Activated CD8-positive, alpha-beta memory T cell treated with anti-CD3 and anti-CD28 coated beads, Interleukin-2, amount 50 U/mL, for 48 hours (primary cell): ENCODE measurements around the gene ARNT2.

Experiments used
- DNase-seq: peaks from one replicate; pipeline ENCODE4 v3.0.0-alpha.2; 2020

Gene ARNT2

DNA sequence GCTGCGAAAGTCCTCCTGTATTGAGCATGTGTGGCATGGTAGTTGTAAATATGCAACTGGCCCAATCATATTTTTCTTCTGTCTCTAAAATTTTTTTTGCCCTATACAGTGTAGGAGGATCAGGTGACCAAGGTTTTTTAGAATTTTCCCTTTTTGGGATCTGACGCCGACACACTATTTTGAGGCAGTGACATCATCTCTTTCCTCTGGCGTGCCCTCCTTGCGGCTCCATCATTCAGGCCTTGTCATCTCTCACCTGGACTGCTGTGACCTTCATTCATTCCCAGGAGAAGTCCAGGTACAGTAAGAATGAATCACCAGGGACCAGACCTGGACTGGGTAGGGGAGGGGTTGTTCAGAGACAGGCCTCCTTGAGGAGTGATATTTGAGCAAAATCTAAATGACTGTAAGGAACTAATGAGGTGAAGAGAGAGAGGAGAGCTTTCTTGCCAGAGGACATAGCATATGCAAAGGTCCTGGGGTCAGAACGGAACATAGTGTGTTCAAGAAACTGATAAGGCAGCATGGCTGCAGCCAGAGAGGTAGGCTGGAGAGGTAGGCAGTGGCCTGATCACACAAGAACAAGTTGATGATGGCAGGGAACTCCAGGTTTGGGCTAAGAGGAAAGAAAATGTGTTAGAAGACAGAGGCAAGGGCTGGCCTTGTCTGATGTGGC, 38.7 kb downstream of the ARNT2 start:
- DNase-seq: no peak

DNA sequence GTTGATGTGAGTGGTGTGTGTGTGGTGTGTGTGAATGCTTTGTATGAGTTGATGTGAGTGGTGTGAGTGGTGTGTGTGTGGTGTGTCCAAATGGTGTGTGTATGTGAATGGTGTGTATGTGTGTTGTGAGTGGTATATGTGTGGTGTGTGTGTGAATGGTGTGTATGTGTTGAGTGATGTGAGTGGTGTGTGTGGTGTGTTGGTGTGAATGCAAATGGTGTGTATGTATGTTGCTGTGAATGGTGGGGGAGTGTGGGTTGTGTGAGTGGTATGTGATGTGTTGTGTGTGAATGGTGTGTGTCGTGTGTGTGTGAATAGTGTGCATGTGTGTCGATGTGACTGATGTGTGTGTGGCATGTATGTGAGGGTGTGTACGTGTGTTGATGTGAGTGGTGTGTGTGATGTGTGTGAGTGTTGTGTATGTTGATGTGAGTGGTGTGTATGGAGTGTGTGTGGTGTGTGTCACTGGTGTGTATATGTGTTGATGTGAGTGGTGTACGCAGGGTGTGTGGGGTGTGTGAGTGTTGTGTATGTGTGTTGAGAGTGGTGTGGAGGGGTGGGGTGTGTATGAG, 40.6 kb downstream of the ARNT2 start:
- DNase-seq: no peak

DNA sequence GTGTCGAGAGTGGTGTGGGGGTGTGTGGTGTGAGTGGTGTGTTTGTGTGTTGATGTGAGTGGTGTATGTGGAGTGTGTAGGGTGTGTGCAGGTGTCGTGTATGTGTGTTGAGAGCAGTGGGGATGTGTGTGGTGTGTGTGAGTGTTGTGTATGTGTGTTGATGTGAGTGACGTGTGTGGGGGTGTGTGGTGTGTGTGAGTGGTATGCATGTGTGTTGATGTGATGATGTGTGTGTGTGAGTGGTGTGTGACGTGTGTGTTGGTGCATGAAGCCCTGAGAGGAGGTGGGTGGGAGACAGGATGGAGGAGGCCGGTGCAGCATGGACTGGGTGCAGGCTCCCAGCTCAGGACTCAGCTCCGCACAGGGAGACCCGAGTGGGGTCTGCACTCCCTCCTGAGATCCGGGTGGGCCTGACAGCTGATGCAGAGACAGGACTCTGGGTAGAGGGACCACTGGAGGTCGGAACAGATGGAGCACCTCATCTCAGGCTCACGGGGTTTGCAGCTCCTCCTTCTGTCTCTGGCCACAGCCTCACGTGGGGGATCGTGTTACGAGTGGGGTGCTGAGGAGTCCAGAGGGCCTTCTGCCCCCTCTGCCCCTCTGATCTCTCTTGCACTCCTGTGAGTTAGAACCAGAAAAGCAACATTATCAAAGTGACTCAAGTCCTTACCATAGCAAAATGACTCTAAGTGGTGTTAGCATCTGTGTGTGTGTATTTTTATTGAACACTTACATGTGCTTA, 41.3 kb downstream of the ARNT2 start:
- no peak for DNase-seq

DNA sequence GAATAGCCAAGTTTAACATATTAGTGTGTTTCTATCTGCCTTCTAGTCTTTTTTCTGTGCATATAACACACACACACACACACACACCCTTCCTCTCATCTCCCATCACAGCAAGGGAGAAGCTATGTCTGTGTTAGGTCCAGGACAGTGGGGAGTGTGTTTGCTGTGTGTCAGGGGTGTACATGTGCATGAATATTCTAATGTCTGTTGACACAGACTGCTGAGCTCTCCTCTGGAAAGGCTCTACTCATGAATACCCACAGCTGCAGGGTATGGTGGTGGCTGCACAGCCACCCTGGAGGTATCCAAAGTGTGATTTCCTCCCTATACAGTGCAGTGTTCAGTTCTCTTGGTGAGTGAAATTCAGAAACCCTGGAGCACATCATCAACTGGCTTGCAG, 42.9 kb downstream of the ARNT2 start:
- DNase-seq: no peak

DNA sequence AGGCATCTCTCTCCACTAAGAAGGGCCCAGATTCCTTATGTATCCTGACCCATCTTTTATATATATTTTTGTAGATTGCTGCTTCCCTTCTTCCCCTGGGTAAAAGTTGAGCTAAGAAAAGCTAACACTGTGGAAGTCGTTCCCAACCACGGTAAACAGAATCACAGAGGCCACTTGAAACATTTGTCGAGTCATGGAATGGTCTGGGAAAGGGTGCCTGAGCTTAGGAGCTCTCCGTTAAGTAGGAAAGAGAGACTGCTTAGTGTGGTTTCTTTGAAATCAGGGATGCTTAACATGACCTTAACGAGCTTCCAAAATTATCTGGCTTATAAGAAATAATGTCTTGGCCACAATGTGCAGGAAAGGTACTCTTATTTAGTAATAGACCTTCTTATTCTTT, 45.6 kb downstream of the ARNT2 start:
- no peak for DNase-seq

DNA sequence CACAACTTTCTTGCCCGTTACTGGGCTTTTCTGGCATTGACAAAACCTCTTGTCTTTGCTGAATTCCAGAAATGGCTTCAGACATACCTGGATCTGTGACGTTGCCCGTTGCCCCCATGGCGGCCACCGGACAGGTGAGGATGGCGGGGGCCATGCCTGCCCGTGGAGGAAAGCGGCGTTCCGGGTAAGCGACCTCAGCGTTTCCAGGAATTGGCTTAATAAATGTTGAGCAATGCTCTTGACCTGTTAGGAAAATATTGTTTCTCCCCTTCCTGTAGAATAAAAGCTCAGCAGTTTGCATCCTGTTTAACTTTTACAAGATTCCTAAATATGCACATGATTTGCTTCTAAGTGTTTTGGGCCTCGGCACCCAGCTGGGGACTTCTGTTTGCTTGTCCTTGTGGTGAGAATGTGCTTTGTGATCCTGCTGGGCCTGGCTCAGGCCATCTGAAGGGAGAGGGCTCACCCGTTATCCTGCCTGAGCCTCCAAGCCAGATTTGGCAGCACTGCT, 46.7 kb downstream of the ARNT2 start:
- DNase-seq: no peak

DNA sequence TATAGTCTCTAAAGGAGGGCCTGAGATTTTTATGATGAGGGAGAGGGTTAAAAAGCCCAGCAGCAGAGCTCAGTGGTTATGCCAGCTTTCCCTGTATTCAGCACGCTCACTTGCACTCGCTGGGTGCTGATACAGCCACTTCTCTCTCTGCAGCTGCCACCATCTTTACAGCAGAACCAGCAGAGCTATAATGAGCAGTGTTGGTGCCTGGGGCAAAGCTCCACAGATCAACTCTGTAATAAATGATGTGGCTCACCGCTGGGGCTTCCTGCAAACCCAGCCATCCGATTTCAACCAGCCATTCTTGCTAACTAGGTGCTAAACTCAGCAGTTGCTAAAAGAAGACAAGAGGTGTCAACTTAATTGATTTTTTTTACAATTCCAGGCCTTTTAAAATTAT, 48.0 kb downstream of the ARNT2 start:
- DNase-seq: no peak

DNA sequence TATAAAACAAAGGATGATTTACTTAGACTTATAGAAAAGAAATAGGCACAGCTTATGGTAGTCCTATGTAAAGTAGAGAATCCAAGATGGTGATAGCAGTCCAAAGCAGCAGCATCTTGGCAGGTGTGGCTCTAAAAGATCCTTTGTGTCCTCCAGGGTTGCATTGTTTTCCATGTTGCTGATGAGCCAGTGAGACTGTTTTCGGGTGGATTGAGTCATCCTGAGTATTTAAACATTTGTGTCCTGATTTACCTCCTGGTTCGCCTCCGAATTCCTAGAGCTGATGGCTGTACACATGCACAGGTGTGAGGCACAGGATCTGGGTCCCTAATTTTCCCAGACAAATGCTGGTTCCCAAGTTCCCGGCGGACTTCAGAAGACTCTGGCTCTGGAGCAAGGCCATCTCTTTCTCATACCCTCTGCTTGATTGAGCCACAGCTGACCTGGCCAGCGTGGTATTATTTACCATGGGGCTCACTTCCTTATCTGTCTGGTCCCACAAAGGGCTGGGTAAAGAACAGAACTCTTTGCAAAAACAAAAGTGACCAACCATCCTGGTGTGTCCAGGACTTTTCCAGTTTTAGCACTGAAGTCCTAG, 51.0 kb downstream of the ARNT2 start:
- DNase-seq: no peak

DNA sequence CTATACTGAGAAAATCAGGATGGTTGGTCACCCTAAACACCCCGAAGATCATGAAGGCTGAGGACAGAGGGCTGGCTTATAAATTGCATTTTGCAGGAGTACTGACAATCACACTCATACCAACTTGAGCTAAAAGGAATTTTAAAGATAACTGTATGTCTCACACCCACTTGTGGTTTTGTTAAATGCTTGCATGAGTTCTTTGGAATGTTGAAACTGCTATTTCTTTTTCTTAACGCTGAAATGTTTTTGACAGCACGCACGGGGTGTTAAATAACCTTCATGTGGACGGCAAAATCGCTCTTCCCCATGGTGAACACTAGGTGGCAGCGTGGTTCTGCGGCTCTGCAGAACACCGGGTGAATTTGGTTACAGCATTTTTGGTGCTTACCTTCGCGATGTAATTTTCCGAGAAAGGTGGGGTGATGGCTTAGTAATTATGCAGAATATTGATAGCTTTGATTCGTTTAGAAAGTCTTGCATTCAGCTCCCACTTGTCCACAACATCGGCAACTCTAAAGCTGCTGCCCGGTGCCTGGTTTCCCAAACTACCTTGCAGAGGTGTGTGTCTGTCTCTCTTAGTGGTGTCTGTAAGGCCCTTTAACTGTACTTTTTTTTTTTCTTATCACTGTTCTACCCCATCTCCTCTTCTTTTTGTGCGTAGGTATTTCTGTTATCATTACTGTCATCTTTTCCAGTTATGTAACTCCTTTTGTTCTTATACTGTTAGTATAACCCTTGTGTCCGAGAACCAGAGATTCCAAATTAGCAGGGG, 51.7 kb downstream of the ARNT2 start:
- DNase-seq: peak; percentile 65

DNA sequence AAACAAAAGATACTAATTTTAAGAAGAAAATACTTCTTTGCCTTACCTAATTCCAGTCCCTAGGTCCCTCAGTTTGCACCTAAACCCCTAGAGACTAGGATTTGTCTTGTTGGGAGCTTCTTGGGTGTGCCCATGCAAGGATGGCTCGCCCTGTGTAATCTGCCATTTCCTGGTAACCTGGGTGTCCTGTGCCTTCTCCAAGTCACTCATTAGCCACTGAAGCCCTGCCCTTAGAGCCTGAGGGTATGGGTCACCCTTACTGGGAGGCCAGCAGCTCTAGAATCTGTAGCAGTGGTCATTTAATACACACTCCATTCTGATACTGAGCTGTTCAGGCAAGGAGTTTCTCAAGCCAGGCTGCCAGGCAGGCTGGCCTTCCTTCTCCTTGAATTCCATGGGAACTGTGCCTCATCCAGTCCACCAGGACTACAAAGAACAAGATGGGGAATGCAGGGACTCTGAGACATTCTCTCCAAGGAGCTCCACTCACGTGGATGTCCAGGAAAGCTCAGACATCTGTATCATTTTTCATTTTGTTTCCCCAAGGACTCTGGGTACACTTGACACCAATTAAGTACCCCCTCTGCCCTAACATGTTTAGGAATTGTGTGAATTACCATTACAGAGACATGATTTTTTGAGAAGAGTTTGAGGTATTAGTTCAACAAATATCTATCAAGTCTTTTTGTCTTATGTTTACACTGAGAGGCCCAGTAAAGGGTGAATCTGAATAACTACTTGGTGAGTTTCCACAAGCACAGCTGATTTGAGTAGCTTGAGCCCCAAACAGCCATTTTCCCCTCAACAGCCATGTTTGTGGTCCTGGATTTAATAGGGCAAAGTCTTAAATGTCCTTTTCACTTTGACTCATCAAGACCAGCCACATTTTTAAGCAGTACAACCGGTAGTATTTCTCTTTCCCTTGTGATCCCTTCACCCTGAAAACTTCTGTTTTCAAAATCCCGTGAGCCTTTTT, 52.6 kb downstream of the ARNT2 start:
- no peak for DNase-seq

DNA sequence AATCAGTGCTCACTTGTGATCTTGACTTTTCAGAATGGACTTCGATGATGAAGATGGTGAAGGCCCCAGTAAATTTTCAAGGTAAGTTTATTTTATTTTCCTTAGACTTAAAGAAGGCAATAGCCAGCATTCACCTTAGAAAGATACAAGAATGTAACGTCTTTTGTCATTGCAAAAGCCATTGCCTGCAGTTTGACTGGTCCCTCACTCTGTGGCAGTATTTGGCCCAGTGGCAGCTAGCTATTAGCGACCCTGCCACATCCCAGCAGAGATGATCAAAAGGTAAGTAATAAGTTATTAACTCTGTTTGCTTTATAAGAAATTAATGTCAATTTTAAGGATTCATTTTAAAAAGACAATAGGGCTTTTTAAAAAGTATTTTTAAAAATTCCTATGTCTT, 53.7 kb downstream of the ARNT2 start:
- no peak for DNase-seq

DNA sequence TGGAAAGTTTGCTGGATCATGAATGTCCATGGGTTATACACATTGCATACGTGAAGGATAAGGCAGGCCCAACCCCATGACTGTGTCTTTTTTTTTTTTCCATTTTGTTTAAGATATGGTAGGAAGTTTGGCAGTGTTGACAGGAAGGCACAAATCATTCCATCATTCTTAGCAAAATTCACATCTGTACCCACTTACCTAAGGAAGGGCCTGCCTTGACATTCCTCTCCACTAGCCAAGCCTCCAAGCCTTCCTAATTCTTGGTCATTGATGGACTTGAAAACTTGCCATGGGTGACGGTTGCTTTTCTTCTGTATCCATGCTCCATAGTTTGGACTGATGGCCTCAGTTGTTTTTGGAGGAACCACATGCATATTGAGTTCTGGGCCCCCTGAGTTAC, 54.4 kb downstream of the ARNT2 start:
- DNase-seq: no peak

DNA sequence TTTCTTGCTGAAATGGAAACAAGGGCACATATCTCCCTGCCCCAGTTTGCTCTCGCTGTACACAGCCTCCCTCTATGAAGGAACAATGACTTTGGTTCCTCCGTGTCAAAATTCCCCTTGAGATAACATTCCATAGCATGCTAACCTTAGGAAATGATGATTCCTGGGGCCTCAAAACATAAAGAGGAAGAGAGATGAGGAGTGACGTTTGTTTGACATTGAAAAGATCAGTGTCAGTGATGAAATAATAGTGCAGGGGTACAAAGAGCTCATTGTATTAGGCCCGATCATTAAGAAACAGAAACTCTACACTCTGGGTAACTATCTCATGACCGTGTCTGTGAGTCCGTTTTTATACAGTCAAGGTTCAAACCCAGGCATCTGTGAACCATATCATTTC, 55.2 kb downstream of the ARNT2 start:
- no peak for DNase-seq

DNA sequence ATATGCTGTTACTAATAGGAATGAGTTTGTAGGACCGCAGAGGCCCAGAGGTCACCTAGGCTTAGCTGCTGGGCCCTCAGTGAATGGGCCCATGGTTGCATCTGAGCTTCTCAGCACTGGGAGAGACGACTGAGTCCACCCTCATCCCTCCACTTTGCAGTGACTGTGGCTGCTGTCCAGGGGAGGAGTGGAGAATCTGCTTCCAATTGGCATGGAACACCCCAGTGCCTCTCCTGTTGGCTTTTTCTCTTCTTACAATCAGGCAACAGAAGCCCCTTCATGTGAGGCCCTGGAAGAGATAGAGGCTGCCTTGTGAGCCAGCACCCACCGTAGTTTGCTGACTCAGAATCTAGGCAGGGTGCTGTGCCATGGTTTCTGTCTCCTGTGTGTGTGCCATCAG, 55.6 kb downstream of the ARNT2 start:
- no peak for DNase-seq

DNA sequence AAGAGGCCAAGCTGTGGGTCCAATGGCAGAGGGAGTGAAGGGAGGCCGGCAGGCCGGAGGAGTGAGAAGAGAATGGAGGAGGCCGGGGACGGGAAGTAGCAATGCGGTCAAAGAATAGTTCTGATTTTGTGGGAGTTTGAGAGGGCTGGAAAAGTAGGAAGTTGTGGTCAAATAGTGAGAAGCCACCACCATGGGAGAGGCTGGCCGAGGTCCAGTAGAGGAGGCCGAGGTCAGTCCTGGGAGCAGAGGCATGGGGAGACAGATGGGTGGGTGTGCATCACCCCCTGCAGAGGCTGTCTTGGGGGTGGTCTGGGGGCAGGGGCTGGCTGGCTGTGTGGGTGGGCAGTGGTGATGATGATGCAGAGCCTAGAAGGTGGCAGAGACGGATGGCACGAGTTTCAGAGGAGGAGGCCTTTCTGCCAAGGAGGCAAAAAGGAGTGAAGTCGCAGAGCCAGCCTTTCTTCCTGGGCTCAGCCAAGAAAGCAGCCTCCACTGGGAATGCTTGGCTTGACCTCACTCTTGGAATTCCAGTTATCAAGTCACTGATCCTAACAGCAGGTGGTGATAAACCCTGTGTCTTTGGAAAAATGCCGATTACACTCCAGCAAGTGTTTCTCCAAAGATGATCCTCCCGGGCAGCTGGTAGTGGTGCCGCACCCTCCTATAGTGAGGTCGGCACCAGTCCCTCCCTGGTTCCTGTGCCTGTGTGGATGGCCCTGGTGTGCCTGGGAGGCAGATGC, 57.3 kb downstream of the ARNT2 start:
- DNase-seq: no peak

DNA sequence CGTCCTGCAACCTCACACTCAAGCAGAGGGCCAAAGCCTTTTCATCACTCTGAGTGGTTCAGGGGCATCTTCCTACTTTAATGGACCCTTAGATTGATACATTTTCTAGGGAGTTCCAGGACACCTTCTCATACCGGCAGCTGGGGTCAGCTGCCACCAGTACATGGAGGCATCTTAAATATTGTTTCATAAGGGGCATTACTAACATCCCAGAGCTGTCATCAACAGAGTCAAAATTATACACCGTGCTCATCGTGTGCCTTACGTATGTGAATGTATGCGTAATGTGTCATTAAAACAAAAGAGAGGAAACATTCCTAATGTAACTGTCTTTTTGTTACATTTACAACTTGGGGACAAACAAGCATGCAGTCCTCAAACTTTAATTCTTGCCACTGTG, 57.9 kb downstream of the ARNT2 start:
- DNase-seq: no peak

DNA sequence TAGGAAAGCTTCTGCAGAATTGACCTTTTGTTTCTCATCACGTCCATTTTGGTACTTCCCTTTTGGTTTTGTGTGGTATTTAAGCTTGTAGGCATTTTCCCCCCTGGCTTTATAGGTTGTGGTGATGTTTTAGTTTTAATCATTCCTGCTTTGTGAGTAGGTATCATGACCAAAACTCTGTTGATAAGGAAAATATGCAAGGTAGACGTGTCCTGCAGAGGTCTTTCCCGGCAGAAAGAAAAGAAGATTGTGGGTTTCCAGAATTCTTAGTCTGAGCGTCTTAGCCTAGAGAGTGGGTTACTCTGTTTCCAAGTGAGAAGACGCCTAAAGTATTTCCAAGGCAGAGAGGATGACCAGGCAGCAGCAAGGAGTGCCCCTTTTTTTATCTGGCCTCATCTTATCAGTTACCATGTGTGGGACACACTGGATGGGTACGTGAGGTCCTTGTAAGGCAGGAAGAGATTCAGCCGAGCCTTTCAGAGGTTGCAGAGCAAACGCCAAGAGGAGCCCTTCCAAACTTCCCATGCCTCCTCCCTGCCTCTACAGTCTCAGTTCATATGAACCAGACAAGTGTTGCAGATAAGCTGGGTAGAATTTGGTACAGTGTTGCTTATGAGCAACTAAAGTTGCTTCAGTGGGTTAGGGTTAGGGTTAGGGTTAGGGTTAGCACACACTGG, 58.8 kb downstream of the ARNT2 start:
- DNase-seq: no peak

DNA sequence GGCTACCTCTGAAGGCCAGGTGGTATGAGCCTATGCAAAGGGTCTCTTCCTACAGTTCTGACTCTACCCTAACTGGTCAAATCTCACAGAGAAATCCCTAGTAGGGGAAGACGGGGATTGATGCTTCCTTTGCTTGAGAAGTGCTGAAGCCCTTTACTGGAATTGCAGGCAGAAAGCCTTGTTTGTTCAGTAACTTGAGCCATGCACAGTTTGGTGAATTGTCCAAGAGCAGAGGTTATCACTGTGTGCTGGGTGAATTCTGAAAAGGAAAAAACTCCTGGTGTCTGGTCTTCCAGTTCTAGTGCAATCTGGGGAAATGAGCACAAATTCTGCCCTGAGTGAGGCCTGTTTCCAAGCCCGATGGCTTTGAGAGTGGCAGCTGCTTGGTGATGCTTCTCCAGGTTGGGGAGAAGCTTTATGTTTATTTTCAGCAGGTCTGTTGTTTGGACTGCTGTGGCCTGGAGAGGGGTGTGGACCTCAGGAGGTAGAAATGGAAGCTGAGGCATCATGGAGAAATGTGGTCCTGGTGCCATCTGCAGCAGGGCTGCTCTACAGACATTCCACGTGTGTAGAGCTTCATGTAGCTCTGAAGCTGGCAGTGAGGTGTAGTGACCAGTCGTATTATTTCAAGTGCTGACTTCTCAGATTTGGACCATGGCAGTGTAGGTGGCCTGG, 60.9 kb downstream of the ARNT2 start:
- no peak for DNase-seq

DNA sequence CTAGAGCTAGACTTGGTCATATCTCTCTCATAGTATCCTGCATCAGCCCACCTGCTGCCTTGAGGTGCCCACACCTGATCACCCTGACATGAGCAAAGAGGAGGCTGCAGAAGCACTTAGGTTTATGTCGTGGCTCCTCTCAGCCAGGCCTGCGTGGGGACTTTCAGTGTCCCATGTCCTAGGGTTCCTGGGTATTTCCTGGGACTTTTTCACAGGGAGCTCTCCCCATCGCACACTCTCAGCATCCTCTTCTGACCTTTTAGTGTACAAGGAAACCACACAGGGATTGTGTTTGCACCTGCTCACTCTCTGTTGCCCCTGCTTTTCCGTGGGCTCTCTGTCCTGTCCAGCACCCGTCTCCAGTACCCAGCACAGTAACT, 61.4 kb downstream of the ARNT2 start:
- no peak for DNase-seq

DNA sequence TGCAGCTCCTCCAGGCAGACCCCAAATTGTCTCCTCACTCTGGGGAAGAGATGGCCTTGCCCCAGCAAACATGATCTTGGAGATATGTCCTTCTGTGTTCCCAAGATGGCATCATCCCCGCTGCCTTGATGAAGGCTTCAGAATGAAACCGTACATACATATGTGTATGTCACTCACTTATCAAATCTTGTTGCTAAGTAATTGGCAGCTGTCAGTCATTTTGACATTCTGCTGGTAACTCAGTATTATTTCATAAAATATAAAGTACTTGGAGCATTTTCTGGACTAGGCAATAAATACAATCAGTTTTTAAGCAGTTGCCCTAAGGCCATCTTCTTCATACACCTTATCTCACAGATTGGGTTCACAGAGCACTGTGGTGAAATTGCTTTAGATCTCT, 62.4 kb downstream of the ARNT2 start:
- DNase-seq: no peak
